IMR-90 (cell line): ENCODE results near the gene SLC19A1. TPM values are rescaled to one million over a fixed set of nuclear protein-coding genes. Genes with fewer than 3 reads are reported as not detected.

Source experiments
- ATAC-seq: fragments of 200-7000 bp; cut with Tn5 transposase; 2 replicates; pipeline ENCODE4 v1.9.1; 2020; ENCODE audit warnings: low read depth, mild to moderate bottlenecking, moderate library complexity
- BruUV-seq: library from RNA; stranded (reverse); fragments of 400-500 nt; replicated peaks from 2 replicates; lab custom pipeline; 2021; lab: Mats Ljungman, UMichigan
- CTCF ChIA-PET: fragments of 300-600 bp; formaldehyde crosslinking; extraction: SDS; loops from one replicate; lab custom pipeline; 2021; ENCODE audit warnings: antibody characterized with exemption; lab: Yijun Ruan, JAX
- POLR2A ChIA-PET: fragments of 300-600 bp; sonication (Branson Sonifier 250); formaldehyde crosslinking; loops from one replicate; lab custom pipeline; 2022; ENCODE audit warnings: antibody characterized with exemption; ENCODE audit not compliant: unreplicated experiment; lab: Charles Lee
- DNase-seq: peaks from one replicate; pipeline ENCODE4 v3.0.0; 2013
- H2AFZ ChIP-seq: replicated peaks from 2 replicates; pipeline ENCODE3; 2013; ENCODE audit warnings: low read length, mild to moderate bottlenecking; ENCODE audit not compliant: poor library complexity
- H2AK5ac ChIP-seq: 2 replicates; pipeline ENCODE4 v1.6.1; 2013; ENCODE audit warnings: low read depth, low read length, inconsistent platforms
- H2AK9ac ChIP-seq: replicated peaks from 2 replicates; pipeline ENCODE3; 2013; ENCODE audit warnings: mild to moderate bottlenecking, low read depth, low read length, moderate library complexity; ENCODE audit not compliant: poor library complexity
- H2BK120ac ChIP-seq: 2 replicates; pipeline ENCODE4 v1.6.1; 2013; ENCODE audit warnings: low read depth, low read length, inconsistent platforms
- H2BK15ac ChIP-seq: 3 replicates; pipeline ENCODE4 v1.6.1; 2013; ENCODE audit warnings: low read depth, low read length, inconsistent platforms
- H2BK20ac ChIP-seq: 2 replicates; pipeline ENCODE4 v1.6.1; 2013; ENCODE audit warnings: low read depth, mild to moderate bottlenecking, inconsistent platforms, low read length, moderate library complexity
- H2BK5ac ChIP-seq: 2 replicates; pipeline ENCODE4 v1.6.1; 2013; ENCODE audit warnings: mild to moderate bottlenecking, low read depth, low read length, inconsistent platforms; ENCODE audit not compliant: poor library complexity, severe bottlenecking
- H3K14ac ChIP-seq: replicated peaks from 2 replicates; pipeline ENCODE4 v1.6.1; 2013; ENCODE audit warnings: low read depth, low read length, inconsistent platforms
- H3K18ac ChIP-seq: 2 replicates; pipeline ENCODE4 v1.6.1; 2013; ENCODE audit warnings: low read depth, low read length, control low read depth
- H3K23ac ChIP-seq: 2 replicates; pipeline ENCODE4 v1.6.1; 2013; ENCODE audit warnings: low read depth, low read length, inconsistent platforms
- H3K27ac ChIP-seq: 2 replicates; pipeline ENCODE4 v1.5.1; 2013; ENCODE audit warnings: mild to moderate bottlenecking, control low read depth, low read length; ENCODE audit not compliant: insufficient read depth
- H3K27me3 ChIP-seq: 2 replicates; pipeline ENCODE4 v1.6.1; 2013; ENCODE audit warnings: low read length; ENCODE audit not compliant: control insufficient read depth, insufficient read depth
- H3K36me3 ChIP-seq: 2 replicates; pipeline ENCODE4 v1.6.1; 2013; ENCODE audit warnings: low read length, mixed read lengths; ENCODE audit not compliant: control insufficient read depth, insufficient read depth
- H3K4ac ChIP-seq: 2 replicates; pipeline ENCODE4 v1.6.1; 2013; ENCODE audit warnings: low read depth, low read length, inconsistent platforms
- H3K4me1 ChIP-seq: 2 replicates; pipeline ENCODE4 v1.6.1; 2013; ENCODE audit warnings: low read length, mixed read lengths; ENCODE audit not compliant: control insufficient read depth, insufficient read depth
- H3K4me2 ChIP-seq: 2 replicates; pipeline ENCODE4 v1.6.1; 2013; ENCODE audit warnings: low read depth, mild to moderate bottlenecking, control low read depth, low read length, moderate library complexity
- H3K4me3 ChIP-seq: 2 replicates; pipeline ENCODE4 v1.5.1; 2013; ENCODE audit warnings: low read depth, mild to moderate bottlenecking, control low read depth, low read length, moderate library complexity; ENCODE audit not compliant: insufficient read depth
- H3K56ac ChIP-seq: 2 replicates; pipeline ENCODE4 v1.6.1; 2013; ENCODE audit warnings: low read length, inconsistent platforms; ENCODE audit not compliant: insufficient read depth; ENCODE audit errors: extremely low read depth
- H3K79me1 ChIP-seq, 2 experiments: 2 replicates each; pipeline ENCODE4 v1.6.1; 2013; ENCODE audit warnings: low read length in 2 of 2, inconsistent platforms in 1 of 2, low read depth in 1 of 2
- H3K9ac ChIP-seq: 2 replicates; pipeline ENCODE4 v1.6.1; 2013; ENCODE audit warnings: low read depth, low read length, control low read depth
- H3K9me1 ChIP-seq: 2 replicates; pipeline ENCODE4 v1.6.1; 2013; ENCODE audit warnings: low read length, inconsistent platforms; ENCODE audit not compliant: insufficient read depth
- H3K9me3 ChIP-seq: 2 replicates; pipeline ENCODE4 v1.6.1; 2013; ENCODE audit warnings: low read length; ENCODE audit not compliant: control insufficient read depth, insufficient read depth
- H4K20me1 ChIP-seq: 2 replicates; pipeline ENCODE4 v1.6.1; 2013; ENCODE audit warnings: low read length, inconsistent platforms; ENCODE audit not compliant: insufficient read depth
- H4K5ac ChIP-seq: 2 replicates; pipeline ENCODE4 v1.6.1; 2013; ENCODE audit warnings: mild to moderate bottlenecking, low read depth, low read length, control low read depth
- H4K8ac ChIP-seq, 2 experiments: 2 replicates each; pipeline ENCODE4 v1.6.1; 2013; ENCODE audit warnings: low read depth in 2 of 2, low read length in 2 of 2, control low read depth in 1 of 2, inconsistent platforms in 1 of 2
- H4K91ac ChIP-seq: 2 replicates; pipeline ENCODE4 v1.6.1; 2013; ENCODE audit warnings: low read depth, low read length, inconsistent platforms; ENCODE audit not compliant: insufficient read depth
- CHD1 ChIP-seq: IDR thresholded peaks from 2 replicates; pipeline ENCODE4 v1.6.1; 2012; ENCODE audit warnings: low read depth, low read length, improper control_type of control experiment
- CTCF ChIP-seq: conservative IDR thresholded peaks from 2 replicates; pipeline ENCODE4 v1.5.1; 2012; ENCODE audit warnings: mild to moderate bottlenecking, low read depth, low read length, improper control_type of control experiment
- FOS ChIP-seq: fragments of 150-350 bp; IDR thresholded peaks from 2 replicates; pipeline ENCODE4 v1.6.1; 2016; ENCODE audit warnings: low read depth, low read length
- MAZ ChIP-seq: IDR thresholded peaks from 2 replicates; pipeline ENCODE4 v1.6.1; 2012; ENCODE audit warnings: low read depth, mild to moderate bottlenecking, low read length, improper control_type of control experiment, moderate library complexity, borderline replicate concordance
- MXI1 ChIP-seq: IDR thresholded peaks from 2 replicates; pipeline ENCODE4 v1.6.1; 2012; ENCODE audit warnings: low read depth, mild to moderate bottlenecking, low read length, moderate library complexity, borderline replicate concordance
- NFE2L2 ChIP-seq: fragments of 150-350 bp; IDR thresholded peaks from 2 replicates; pipeline ENCODE4 v1.6.1; 2016; ENCODE audit warnings: low read depth, mild to moderate bottlenecking, low read length
- RAD21 ChIP-seq: IDR thresholded peaks from 2 replicates; pipeline ENCODE4 v1.6.1; 2012; ENCODE audit warnings: low read length, improper control_type of control experiment
- RCOR1 ChIP-seq: IDR thresholded peaks from 2 replicates; pipeline ENCODE4 v1.6.1; 2012; ENCODE audit warnings: mild to moderate bottlenecking, low read length, improper control_type of control experiment; ENCODE audit not compliant: insufficient replicate concordance
- RFX5 ChIP-seq: IDR thresholded peaks from 2 replicates; pipeline ENCODE4 v1.8.0; 2012; ENCODE audit warnings: low read depth, mild to moderate bottlenecking, low read length, moderate library complexity
- SMC3 ChIP-seq: fragments of 150-350 bp; IDR thresholded peaks from 2 replicates; pipeline ENCODE4 v1.6.1; 2016; ENCODE audit warnings: low read depth, mild to moderate bottlenecking, antibody characterized with exemption, low read length, moderate library complexity
- USF2 ChIP-seq: fragments of 150-350 bp; IDR thresholded peaks from 2 replicates; pipeline ENCODE4 v1.6.1; 2017; ENCODE audit warnings: mild to moderate bottlenecking, antibody characterized with exemption, low read length, low read depth
- WGBS, 2 experiments: methylation state at CpG; one replicate each; pipeline versions ENCODE4 v1.1.5 to v1.1.7; 2013; ENCODE audit warnings: missing lambda C conversion rate in 2 of 2; ENCODE audit not compliant: insufficient read length in 1 of 2; ENCODE audit errors: extremely low coverage in 2 of 2; 5-methylcytosine and 5-hydroxymethylcytosine counted together
- dilution Hi-C: fragments of 300-500 bp; cut with HindIII; formaldehyde crosslinking; loops from one replicate; pipeline ENCODE4 v1.14.3; 2018; ENCODE audit warnings: low sequenced_read_pairs; ENCODE audit not compliant: unreplicated experiment
- in situ Hi-C: fragments of 300-500 bp; cut with MboI; formaldehyde crosslinking; loops from 3 replicates; pipeline ENCODE4 v1.14.3; 2019; ENCODE audit warnings: low sequenced_read_pairs, inconsistent platforms, mixed read lengths
- intact Hi-C: fragments of 100-400 bp; cut with micrococcal nuclease; formaldehyde crosslinking; loops from 2 replicates; pipeline ENCODE4 v1.10.0; 2022
- polyA plus RNA-seq, 3 experiments: library from polyadenylated mRNA; depleted of rRNA; stranded (reverse); fragments of >200 nt; gene quantifications; 2 replicates each; pipeline ENCODE4 v1.2.3, GENCODE V29; 2012; ENCODE audit warnings: low replicate concordance in 1 of 3
- total RNA-seq: library from RNA; depleted of rRNA; stranded (reverse); fragments of >200 nt; gene quantifications from 2 replicates; pipeline ENCODE4 v1.2.3, GENCODE V29; 2012

SLC19A1 gene
- total and polyA plus RNA-seq, 2 of the 4 experiments (the other 2 are of a cell fraction) = 2.2 to 16.2 TPM

- peaks cover 9% of the 10 kb centered on the region for H3K9me1 ChIP-seq
- no TSS peak for BruUV-seq
- H2AK5ac ChIP-seq = no peak overlapping the region
- H3K9me3 ChIP-seq = peaks cover 4% of the 10 kb centered on the region; the same call in 1 of the 2 replicates
- no peak overlapping the region for H4K91ac ChIP-seq
- no peak for TF ChIP-seq MAZ
- TF ChIP-seq CHD1 = no peak
- TF ChIP-seq FOS = no peak
- no peak for TF ChIP-seq RAD21
- no peak for TF ChIP-seq NFE2L2
- TF ChIP-seq SMC3 = no peak
- no peak for TF ChIP-seq RFX5
- TF ChIP-seq RCOR1 = no peak
- no peak for TF ChIP-seq CTCF
- no peak for TF ChIP-seq USF2
- no peak for TF ChIP-seq MXI1
- no peak overlapping the region for H2BK15ac ChIP-seq
- no peak overlapping the region for H4K5ac ChIP-seq
- dilution Hi-C loops = no loop called here
- H2BK20ac ChIP-seq = no peak overlapping the region
- H3K4ac ChIP-seq = no peak overlapping the region
- H3K14ac ChIP-seq = no peak overlapping the region
- H3K4me2 ChIP-seq = no peak overlapping the region
- H3K27me3 ChIP-seq = no peaks in the 10 kb centered on the region
- no peak overlapping the region for H2AK9ac ChIP-seq
- H2AFZ ChIP-seq = no peak overlapping the region
- no peak overlapping the region for H3K18ac ChIP-seq
- H3K4me3 ChIP-seq = no peak overlapping the region
- no peak overlapping the region for H3K27ac ChIP-seq
- no peak overlapping the region for H3K9ac ChIP-seq
- H2BK5ac ChIP-seq = no peak overlapping the region
- H3K56ac ChIP-seq = no peak overlapping the region
- H4K20me1 ChIP-seq = no peaks in the 10 kb centered on the region
- peaks cover 0 to 7% of the 10 kb centered on the region in 2 experiments; a peak in 2 of 4 replicates for H3K79me1 ChIP-seq
- no peak overlapping the region for H4K8ac ChIP-seq
- no peak for ATAC-seq
- no peaks in the 10 kb centered on the region for H3K4me1 ChIP-seq
- POLR2A ChIA-PET = no interaction called here
- H3K36me3 ChIP-seq = peaks cover 19% of the 10 kb centered on the region
- intact Hi-C loops = no loop called here
- H2BK120ac ChIP-seq = no peak overlapping the region
- 100% methylated on average over 3 of the region's 11 CpGs; no CpG with 5 or more reads in 1 of the 2 experiments for WGBS, 2 experiments
- no peak overlapping the region for H3K23ac ChIP-seq
- in situ Hi-C loops = no loop called here
- no peak for DNase-seq
- CTCF ChIA-PET = no interaction called here
Measured at GRCh38 chr21:45525910-45526306, 16.3 kb downstream of the SLC19A1 start.
